Measurements from ENCODE around the gene PYGB. TPM values are rescaled to one million over a fixed set of nuclear protein-coding genes. Genes with fewer than 3 reads are reported as not detected.
A peak's percentile ranks its signal among the peaks of the same experiment; 100 is the strongest.

Gene PYGB
- total and polyA plus RNA-seq, 4 donors: 37.9 to 143 (median 94.0) TPM

GRCh38 chr20:25206063-25206403 lies 41.9 kb upstream of the PYGB start:
- Histone ChIP-seq H3K9me3 (ENCODE audit: control insufficient read depth, low read length) (no peaks in the 10 kb centered on the region), H3K27me3 (ENCODE audit: control insufficient read depth in 1 of 2, insufficient read depth in 2 of 2, low read length in 1 of 2) (no peaks in the 10 kb centered on the region), H3K4me1 (ENCODE audit: control insufficient read depth in 1 of 2, insufficient read depth in 2 of 2, low read length in 2 of 2) (no peaks in the 10 kb centered on the region), H3K4me3 (ENCODE audit: low read length in 2 of 2) (no peak overlapping the region), H3K27ac (ENCODE audit: low read depth in 1 of 2, low read length in 2 of 2) (no peak overlapping the region), H3K36me3 (ENCODE audit: control insufficient read depth in 1 of 2, insufficient read depth in 2 of 2, low read length in 1 of 2) (no peaks in the 10 kb centered on the region)
- ATAC-seq (ENCODE audit: low FRiP score) (no peak), DNase-seq (peak in 1 of 2 donors; percentile 68)
- intact Hi-C loops (cut with DNase I): no loop called here
- WGBS, 2 donors: 88 to 90% methylated on average over 9 of the region's 9 CpGs

- ATAC-seq (ENCODE audit: low FRiP score): no peak
Observed at GRCh38 chr20:25206548-25206947, 41.3 kb upstream of the PYGB start.

GRCh38 chr20:25207149-25207959 lies 40.5 kb upstream of the PYGB start:
- DNase-seq (peak in 1 of 2 donors; percentile 71), ATAC-seq (ENCODE audit: low FRiP score) (no peak)
- no peaks in the 10 kb centered on the region for H3K27me3 ChIP-seq (ENCODE audit: control insufficient read depth in 1 of 2, insufficient read depth in 2 of 2, low read length in 1 of 2)
- no peaks in the 10 kb centered on the region for H3K9me3 ChIP-seq (ENCODE audit: control insufficient read depth, low read length)
- no peak overlapping the region for H3K4me3 ChIP-seq (ENCODE audit: low read length in 2 of 2)
- H3K36me3 ChIP-seq (ENCODE audit: control insufficient read depth in 1 of 2, insufficient read depth in 2 of 2, low read length in 1 of 2): peaks cover 0 to 4% of the 10 kb centered on the region in 2 donors
- 88 to 91% methylated on average over 22 of the region's 22 CpGs for WGBS, 2 donors
- H3K4me1 ChIP-seq (ENCODE audit: control insufficient read depth in 1 of 2, insufficient read depth in 2 of 2, low read length in 2 of 2): no peaks in the 10 kb centered on the region
- intact Hi-C loops (cut with DNase I): no loop called here
- no peak overlapping the region for H3K27ac ChIP-seq (ENCODE audit: low read depth in 1 of 2, low read length in 2 of 2)

More at GRCh38 chr20:25206548-25206947, 41.3 kb upstream of the PYGB start:
- WGBS, 2 donors: 91 to 93% methylated on average over 8 of the region's 8 CpGs
- Histone ChIP-seq H3K36me3 (ENCODE audit: control insufficient read depth in 1 of 2, insufficient read depth in 2 of 2, low read length in 1 of 2) (no peaks in the 10 kb centered on the region), H3K9me3 (ENCODE audit: control insufficient read depth, low read length) (no peaks in the 10 kb centered on the region), H3K27ac (ENCODE audit: low read depth in 1 of 2, low read length in 2 of 2) (no peak overlapping the region), H3K4me1 (ENCODE audit: control insufficient read depth in 1 of 2, insufficient read depth in 2 of 2, low read length in 2 of 2) (no peaks in the 10 kb centered on the region), H3K4me3 (ENCODE audit: low read length in 2 of 2) (no peak overlapping the region), H3K27me3 (ENCODE audit: control insufficient read depth in 1 of 2, insufficient read depth in 2 of 2, low read length in 1 of 2) (no peaks in the 10 kb centered on the region)
- no peak for DNase-seq
- intact Hi-C loops (cut with DNase I): no loop called here

- no peak overlapping the region for H3K27ac ChIP-seq (ENCODE audit: low read depth in 1 of 2, low read length in 2 of 2)
- H3K36me3 ChIP-seq (ENCODE audit: control insufficient read depth in 1 of 2, insufficient read depth in 2 of 2, low read length in 1 of 2): peaks cover 0 to 4% of the 10 kb centered on the region in 2 donors
- DNase-seq (no peak), ATAC-seq (ENCODE audit: low FRiP score) (no peak)
- H3K4me3 ChIP-seq (ENCODE audit: low read length in 2 of 2): no peak overlapping the region
- 82 to 85% methylated on average over 8 to 9 of the region's 9 CpGs for whole genome bisulfite sequencing, 2 donors
- no peaks in the 10 kb centered on the region for H3K4me1 ChIP-seq (ENCODE audit: control insufficient read depth in 1 of 2, insufficient read depth in 2 of 2, low read length in 2 of 2)
- intact Hi-C loops (cut with DNase I): no loop called here
- H3K9me3 ChIP-seq (ENCODE audit: control insufficient read depth, low read length): no peaks in the 10 kb centered on the region
- H3K27me3 ChIP-seq (ENCODE audit: control insufficient read depth in 1 of 2, insufficient read depth in 2 of 2, low read length in 1 of 2): no peaks in the 10 kb centered on the region
Observed at GRCh38 chr20:25207960-25208534, 39.8 kb upstream of the PYGB start.

- DNase-seq (no peak), ATAC-seq (ENCODE audit: low FRiP score) (no peak)
- intact Hi-C loops (cut with DNase I): no loop called here
- Histone ChIP-seq H3K27me3 (ENCODE audit: control insufficient read depth in 1 of 2, insufficient read depth in 2 of 2, low read length in 1 of 2) (no peaks in the 10 kb centered on the region), H3K9me3 (ENCODE audit: control insufficient read depth, low read length) (no peaks in the 10 kb centered on the region), H3K27ac (ENCODE audit: low read depth in 1 of 2, low read length in 2 of 2) (no peak overlapping the region), H3K4me1 (ENCODE audit: control insufficient read depth in 1 of 2, insufficient read depth in 2 of 2, low read length in 2 of 2) (no peaks in the 10 kb centered on the region), H3K36me3 (ENCODE audit: control insufficient read depth in 1 of 2, insufficient read depth in 2 of 2, low read length in 1 of 2) (peaks cover 2 to 4% of the 10 kb centered on the region in 2 donors), H3K4me3 (ENCODE audit: low read length in 2 of 2) (no peak overlapping the region)
- WGBS, 2 donors: 88 to 98% methylated on average over 1 of the region's 1 CpG
Observed at GRCh38 chr20:25209400-25209799, 38.5 kb upstream of the PYGB start.

GRCh38 chr20:25209911-25210310 lies 38.0 kb upstream of the PYGB start:
- 94 to 96% methylated on average over 12 of the region's 12 CpGs for WGBS, 2 donors
- DNase-seq (no peak), ATAC-seq (ENCODE audit: low FRiP score) (no peak)
- no peaks in the 10 kb centered on the region for H3K9me3 ChIP-seq (ENCODE audit: control insufficient read depth, low read length)
- no peak overlapping the region for H3K4me3 ChIP-seq (ENCODE audit: low read length in 2 of 2)
- H3K27me3 ChIP-seq (ENCODE audit: control insufficient read depth in 1 of 2, insufficient read depth in 2 of 2, low read length in 1 of 2): no peaks in the 10 kb centered on the region
- H3K4me1 ChIP-seq (ENCODE audit: control insufficient read depth in 1 of 2, insufficient read depth in 2 of 2, low read length in 2 of 2): no peaks in the 10 kb centered on the region
- intact Hi-C loops (cut with DNase I): no loop called here
- H3K36me3 ChIP-seq (ENCODE audit: control insufficient read depth in 1 of 2, insufficient read depth in 2 of 2, low read length in 1 of 2): peaks cover 4% of the 10 kb centered on the region in 2 donors
- H3K27ac ChIP-seq (ENCODE audit: low read depth in 1 of 2, low read length in 2 of 2): no peak overlapping the region

- Histone ChIP-seq H3K27ac (ENCODE audit: low read depth in 1 of 2, low read length in 2 of 2) (no peak overlapping the region), H3K27me3 (ENCODE audit: control insufficient read depth in 1 of 2, insufficient read depth in 2 of 2, low read length in 1 of 2) (no peaks in the 10 kb centered on the region), H3K4me1 (ENCODE audit: control insufficient read depth in 1 of 2, insufficient read depth in 2 of 2, low read length in 2 of 2) (no peaks in the 10 kb centered on the region), H3K36me3 (ENCODE audit: control insufficient read depth in 1 of 2, insufficient read depth in 2 of 2, low read length in 1 of 2) (peaks cover 4% of the 10 kb centered on the region in 2 donors), H3K4me3 (ENCODE audit: low read length in 2 of 2) (no peak overlapping the region), H3K9me3 (ENCODE audit: control insufficient read depth, low read length) (no peaks in the 10 kb centered on the region)
- ATAC-seq (ENCODE audit: low FRiP score) (no peak), DNase-seq (no peak)
- WGBS, 2 donors: 64 to 74% methylated on average over 7 of the region's 7 CpGs
- intact Hi-C loops (cut with DNase I): no loop called here
Observed at GRCh38 chr20:25211273-25211672, 36.6 kb upstream of the PYGB start.

- peaks cover 6 to 8% of the 10 kb centered on the region in 2 donors for H3K36me3 ChIP-seq (ENCODE audit: control insufficient read depth in 1 of 2, insufficient read depth in 2 of 2, low read length in 1 of 2)
Observed at GRCh38 chr20:25212242-25212641, 35.6 kb upstream of the PYGB start.

More at GRCh38 chr20:25212242-25212641, 35.6 kb upstream of the PYGB start:
- H3K4me3 ChIP-seq (ENCODE audit: low read length in 2 of 2): no peak overlapping the region
- H3K27me3 ChIP-seq (ENCODE audit: control insufficient read depth in 1 of 2, insufficient read depth in 2 of 2, low read length in 1 of 2): no peaks in the 10 kb centered on the region
- DNase-seq: no peak
- H3K9me3 ChIP-seq (ENCODE audit: control insufficient read depth, low read length): no peaks in the 10 kb centered on the region
- intact Hi-C loops (cut with DNase I): no loop called here
- ATAC-seq (ENCODE audit: low FRiP score): no peak
- WGBS, 2 donors: 82 to 85% methylated on average over 5 of the region's 5 CpGs
- H3K4me1 ChIP-seq (ENCODE audit: control insufficient read depth in 1 of 2, insufficient read depth in 2 of 2, low read length in 2 of 2): no peaks in the 10 kb centered on the region
- no peak overlapping the region for H3K27ac ChIP-seq (ENCODE audit: low read depth in 1 of 2, low read length in 2 of 2)
